Measurements from ENCODE around the gene DNAAF9.

- no peak for TF ChIP-seq CTCF (IDR thresholded peaks at IDR 0.05)
- no peak for TF ChIP-seq POLR2A (IDR thresholded peaks at IDR 0.05)
Observed at GRCh38 chr20:3420211-3420707, 12.8 kb upstream of the DNAAF9 start.

All from Peyer's patch (tissue), 4 donors.